Hindlimb muscle (tissue), 1 donor: ENCODE results near the gene MARCHF2. TPM values are rescaled to one million over a fixed set of nuclear protein-coding genes. Genes with fewer than 3 reads are reported as not detected.

ENCODE experiments used
- DNase-seq: peaks from one replicate; pipeline ENCODE4 v3.0.0-alpha.2; 2013
- polyA plus RNA-seq: library from polyadenylated mRNA; unstranded; fragments of 120-200 nt; gene quantifications from one replicate; pipeline ENCODE4 v1.2.1, GENCODE V29; 2013; ENCODE audit not compliant: insufficient read length

MARCHF2 gene
- polyA plus RNA-seq, 1 donor = 16.9 TPM

- no peak for DNase-seq
Observed at GRCh38 chr19:8481616-8482015, 68.5 kb downstream of the MARCHF2 start.

DNA sequence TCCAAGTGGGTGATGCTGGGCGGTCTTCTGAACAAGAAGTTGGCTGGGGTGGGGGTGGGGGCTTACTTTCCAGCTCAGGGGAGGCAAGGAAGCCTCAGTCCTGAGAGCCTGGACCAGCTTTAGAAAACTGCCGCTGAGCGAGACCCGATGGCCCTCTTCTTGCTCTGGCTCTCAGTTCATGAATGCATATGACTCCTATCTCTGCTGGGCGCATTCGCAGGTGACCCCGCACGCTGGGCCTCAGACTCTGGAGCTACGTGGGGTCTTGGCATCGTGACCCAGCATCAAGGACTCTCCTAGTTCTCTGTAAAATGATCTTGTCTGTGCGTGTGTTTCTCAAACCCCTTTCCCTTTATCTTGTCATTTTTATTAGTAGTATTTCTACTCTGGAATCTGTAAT lies 69.6 kb downstream of the MARCHF2 start:
- no peak for DNase-seq

GRCh38 chr19:8483165-8483564 lies 70.1 kb downstream of the MARCHF2 start:
- DNase-seq = no peak

DNA sequence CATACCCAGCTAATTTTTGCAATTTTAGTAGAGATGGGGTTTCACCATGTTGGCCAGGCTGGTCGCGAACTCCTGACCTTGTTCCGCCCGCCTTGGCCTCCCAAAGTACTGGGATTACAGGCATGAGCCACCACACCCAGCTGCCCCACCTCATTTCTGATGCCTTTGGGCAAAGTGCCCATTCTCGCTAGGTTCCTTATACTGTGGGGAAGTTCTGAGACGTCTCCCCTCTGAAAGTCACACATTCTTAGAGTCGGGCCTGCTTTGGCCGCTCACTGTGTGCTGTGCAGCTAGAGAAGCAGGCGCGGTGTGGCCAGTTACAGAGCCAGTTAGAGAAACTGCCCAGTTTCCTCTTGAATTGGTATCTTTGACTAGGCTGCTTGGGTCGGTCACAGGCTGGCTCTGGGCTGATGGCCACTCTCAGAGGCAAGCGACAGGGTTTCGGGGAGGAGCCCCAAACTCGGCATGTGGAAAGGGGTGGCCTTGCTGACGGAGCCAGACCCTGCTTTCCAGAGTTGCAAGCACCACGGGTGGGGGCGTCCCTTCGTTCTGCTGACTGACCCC lies 71.3 kb downstream of the MARCHF2 start:
- no peak for DNase-seq

DNA sequence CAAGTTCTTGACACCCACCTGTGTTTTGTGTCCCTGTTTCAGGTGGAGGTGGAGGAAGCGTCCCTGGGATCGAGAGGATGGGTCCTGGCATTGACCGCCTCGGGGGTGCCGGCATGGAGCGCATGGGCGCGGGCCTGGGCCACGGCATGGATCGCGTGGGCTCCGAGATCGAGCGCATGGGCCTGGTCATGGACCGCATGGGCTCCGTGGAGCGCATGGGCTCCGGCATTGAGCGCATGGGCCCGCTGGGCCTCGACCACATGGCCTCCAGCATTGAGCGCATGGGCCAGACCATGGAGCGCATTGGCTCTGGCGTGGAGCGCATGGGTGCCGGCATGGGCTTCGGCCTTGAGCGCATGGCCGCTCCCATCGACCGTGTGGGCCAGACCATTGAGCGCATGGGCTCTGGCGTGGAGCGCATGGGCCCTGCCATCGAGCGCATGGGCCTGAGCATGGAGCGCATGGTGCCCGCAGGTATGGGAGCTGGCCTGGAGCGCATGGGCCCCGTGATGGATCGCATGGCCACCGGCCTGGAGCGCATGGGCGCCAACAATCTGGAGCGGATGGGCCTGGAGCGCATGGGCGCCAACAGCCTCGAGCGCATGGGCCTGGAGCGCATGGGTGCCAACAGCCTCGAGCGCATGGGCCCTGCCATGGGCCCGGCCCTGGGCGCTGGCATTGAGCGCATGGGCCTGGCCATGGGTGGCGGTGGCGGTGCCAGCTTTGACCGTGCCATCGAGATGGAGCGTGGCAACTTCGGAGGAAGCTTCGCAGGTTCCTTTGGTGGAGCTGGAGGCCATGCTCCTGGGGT lies 72.7 kb downstream of the MARCHF2 start:
- no peak for DNase-seq

DNA sequence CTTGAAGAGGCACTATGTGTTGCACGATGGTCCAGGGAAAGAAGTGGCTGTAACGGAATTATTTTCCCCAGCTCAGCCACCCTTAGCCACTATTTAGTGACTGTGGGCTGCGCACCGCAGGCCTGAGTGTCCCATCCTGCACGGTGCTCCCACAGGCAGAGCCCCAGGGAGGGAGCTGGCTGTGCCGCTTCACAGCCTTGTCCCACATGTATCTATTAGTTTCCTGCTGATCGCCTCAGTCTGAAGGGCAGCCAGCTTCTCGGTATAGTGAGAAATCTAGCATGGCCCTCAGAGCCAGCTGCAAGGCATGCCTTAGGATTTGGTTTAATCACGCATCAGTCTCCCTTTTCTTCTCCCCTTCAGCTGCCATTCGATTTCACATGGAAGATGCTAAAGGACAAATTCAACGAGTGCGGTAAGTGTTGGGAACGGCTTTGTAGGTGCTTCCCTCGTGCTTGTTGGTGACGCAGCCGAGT lies 73.6 kb downstream of the MARCHF2 start:
- DNase-seq = no peak

GRCh38 chr19:8487137-8487851 lies 74.2 kb downstream of the MARCHF2 start:
- no peak for DNase-seq

DNA sequence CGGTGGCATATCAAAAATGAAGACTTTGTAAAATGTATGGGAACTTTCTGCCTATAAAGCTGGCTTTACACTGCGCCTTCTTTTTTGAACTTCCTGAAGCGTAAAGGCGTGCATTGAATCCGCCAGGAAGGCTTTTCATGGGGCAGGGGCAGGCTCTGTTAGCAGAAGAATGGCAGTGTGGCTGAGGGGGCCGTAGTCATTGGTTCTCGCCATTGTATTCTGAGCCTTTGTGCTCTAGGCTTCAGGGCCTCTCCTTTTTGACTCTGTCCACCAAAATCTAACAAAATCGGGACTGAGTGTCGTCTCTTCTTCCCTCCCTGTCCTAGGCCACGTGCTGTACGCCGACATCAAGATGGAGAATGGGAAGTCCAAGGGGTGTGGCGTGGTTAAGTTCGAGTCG lies 75.3 kb downstream of the MARCHF2 start:
- DNase-seq = no peak

Other genes starting within 250 kb of the MARCHF2 start
- gene CERS4, start 203.9 kb upstream of the MARCHF2 start, polyA plus RNA-seq = 17.6 TPM
- 21.7 TPM for gene CD320, start 104.9 kb upstream of the MARCHF2 start, polyA plus RNA-seq
- gene NDUFA7, start 91.9 kb upstream of the MARCHF2 start, polyA plus RNA-seq = 33.7 TPM
- 729 TPM for gene RPS28, start 91.8 kb upstream of the MARCHF2 start, polyA plus RNA-seq
- gene KANK3, start 70.0 kb upstream of the MARCHF2 start, polyA plus RNA-seq = 15.8 TPM
- gene ANGPTL4, start 49.1 kb upstream of the MARCHF2 start, polyA plus RNA-seq = 3.6 TPM
- gene RAB11B, start 22.9 kb upstream of the MARCHF2 start, polyA plus RNA-seq = 85.3 TPM
- 198 TPM for gene HNRNPM, start 31.7 kb downstream of the MARCHF2 start, polyA plus RNA-seq
- 2.9 TPM for gene PRAM1, start 89.3 kb downstream of the MARCHF2 start, polyA plus RNA-seq
- gene ZNF414, start 100.9 kb downstream of the MARCHF2 start, polyA plus RNA-seq = 20.0 TPM
- 12.3 TPM for gene MYO1F, start 164.1 kb downstream of the MARCHF2 start, polyA plus RNA-seq
- 31.2 TPM for gene ADAMTS10, start 197.4 kb downstream of the MARCHF2 start, polyA plus RNA-seq
- gene NFILZ, start 217.3 kb downstream of the MARCHF2 start, polyA plus RNA-seq = not detected